H1 (cell line): ENCODE results near the gene CTXN2. TPM values are rescaled to one million over a fixed set of nuclear protein-coding genes. Genes with fewer than 3 reads are reported as not detected.

Source experiments
- CTCF ChIA-PET: fragments of 300-600 bp; sonication (Branson Sonifier 250); formaldehyde crosslinking; loops from one replicate; lab custom pipeline; 2021; ENCODE audit not compliant: partially characterized antibody; lab: Charles Lee
- POLR2A ChIA-PET: fragments of 300-600 bp; sonication (Branson Sonifier 250); formaldehyde crosslinking; loops from one replicate; lab custom pipeline; 2021; ENCODE audit warnings: inconsistent platforms; ENCODE audit not compliant: partially characterized antibody; lab: Charles Lee
- DNase-seq, 2 experiments: peaks; one replicate each; pipeline versions ENCODE4 v3.0.0 to v3.0.0-alpha.2; 2010 to 2022; ENCODE audit warnings: low spot score in 2 of 2, low read depth in 1 of 2, mixed read lengths in 1 of 2
- FAIRE-seq: peaks from 2 replicates; lab custom pipeline; 2011; peaks lifted over from hg19 to GRCh38; lab: Jason Lieb, UNC
- H2AFZ ChIP-seq: 2 replicates; pipeline ENCODE4 v1.8.1; 2012; ENCODE audit warnings: low read length, inconsistent platforms
- H2AK5ac ChIP-seq: 2 replicates; pipeline ENCODE4 v1.6.1; 2013; ENCODE audit warnings: low read depth, low read length
- H2BK120ac ChIP-seq: replicated peaks from 2 replicates; pipeline ENCODE3; 2013; ENCODE audit warnings: low read depth, low read length, inconsistent platforms
- H2BK12ac ChIP-seq: 2 replicates; pipeline ENCODE4 v1.6.1; 2013; ENCODE audit warnings: low read depth, low read length
- H2BK15ac ChIP-seq: 2 replicates; pipeline ENCODE4 v1.6.1; 2013; ENCODE audit warnings: low read length
- H2BK20ac ChIP-seq: 2 replicates; pipeline ENCODE4 v1.6.1; 2013; ENCODE audit warnings: low read length
- H2BK5ac ChIP-seq: 2 replicates; pipeline ENCODE4 v1.6.1; 2013; ENCODE audit warnings: low read depth, low read length
- H3K14ac ChIP-seq: 2 replicates; pipeline ENCODE4 v1.6.1; 2013; ENCODE audit warnings: inconsistent platforms; ENCODE audit not compliant: insufficient read length
- H3K18ac ChIP-seq: 2 replicates; pipeline ENCODE4 v1.6.1; 2013; ENCODE audit warnings: low read length; ENCODE audit errors: extremely low read depth
- H3K23ac ChIP-seq: 2 replicates; pipeline ENCODE4 v1.6.1; 2013; ENCODE audit warnings: inconsistent platforms; ENCODE audit not compliant: insufficient read length
- H3K23me2 ChIP-seq: 2 replicates; pipeline ENCODE4 v1.6.1; 2013; ENCODE audit warnings: low read depth, low read length
- H3K27ac ChIP-seq: 2 replicates; pipeline ENCODE4 v1.6.1; 2011; ENCODE audit warnings: low read depth, low read length, inconsistent platforms
- H3K27me3 ChIP-seq, 4 experiments: replicated peaks in 1 of 4; 1 replicate in 1 of 4; 2 replicates in 3 of 4; pipeline versions ENCODE4 v1.6.1 to v1.8.1; 2011 to 2013; ENCODE audit warnings: low read length in 3 of 4, mild to moderate bottlenecking in 3 of 4, inconsistent platforms in 2 of 4, mixed read lengths in 2 of 4, moderate library complexity in 1 of 4; ENCODE audit not compliant: control insufficient read depth in 3 of 4, insufficient read depth in 3 of 4; ENCODE audit errors: extremely low read depth in 1 of 4
- H3K36me3 ChIP-seq, 4 experiments: 2 replicates each; pipeline versions ENCODE4 v1.6.1 to v1.8.1; 2011 to 2013; ENCODE audit warnings: mild to moderate bottlenecking in 4 of 4, low read length in 3 of 4, moderate library complexity in 2 of 4, control low read depth in 1 of 4, inconsistent platforms in 1 of 4; ENCODE audit not compliant: insufficient read depth in 4 of 4, control insufficient read depth in 2 of 4
- H3K4ac ChIP-seq: replicated peaks from 2 replicates; pipeline ENCODE3; 2013; ENCODE audit warnings: low read length, low read depth, mixed read lengths, inconsistent platforms; ENCODE audit not compliant: insufficient read length
- H3K4me1 ChIP-seq, 4 experiments: replicated peaks in 1 of 4; 1 replicate in 1 of 4; 2 replicates in 3 of 4; pipeline versions ENCODE4 v1.6.1 to v1.8.1; 2011 to 2013; ENCODE audit warnings: low read length in 3 of 4, inconsistent platforms in 2 of 4, mixed read lengths in 1 of 4; ENCODE audit not compliant: insufficient read depth in 4 of 4, control insufficient read depth in 3 of 4
- H3K4me2 ChIP-seq, 2 experiments: 2 replicates each; pipeline versions ENCODE4 v1.6.1 to v1.8.1; 2011 to 2013; ENCODE audit warnings: low read depth in 2 of 2, low read length in 2 of 2, control low read depth in 1 of 2, inconsistent platforms in 1 of 2, mild to moderate bottlenecking in 1 of 2; ENCODE audit not compliant: insufficient read depth in 1 of 2
- H3K4me3 ChIP-seq, 4 experiments: fragments of 200-600, 300-600 bp in 1 of 4; sonication (generic), shearing (Covaris generic), sonication (Bioruptor Twin) in 1 of 4; 2 replicates each; pipeline versions ENCODE4 v1.5.1 to v1.8.1; 2011 to 2016; ENCODE audit warnings: low read length in 4 of 4, low read depth in 3 of 4, control low read depth in 2 of 4, inconsistent platforms in 2 of 4, mild to moderate bottlenecking in 2 of 4, mixed read lengths in 1 of 4, moderate library complexity in 1 of 4; ENCODE audit not compliant: insufficient read depth in 2 of 4; ENCODE audit errors: extremely low read depth in 1 of 4
- H3K56ac ChIP-seq: replicated peaks from 2 replicates; pipeline ENCODE3; 2013; ENCODE audit warnings: low read depth, mild to moderate bottlenecking, mixed read lengths, low read length, inconsistent platforms; ENCODE audit not compliant: insufficient read length
- H3K79me1 ChIP-seq: 2 replicates; pipeline ENCODE4 v1.6.1; 2013; ENCODE audit warnings: low read depth, low read length, control low read depth
- H3K79me2 ChIP-seq, 2 experiments: 2 replicates each; pipeline versions ENCODE4 v1.6.1 to v1.8.1; 2012 to 2013; ENCODE audit warnings: low read length in 2 of 2, mild to moderate bottlenecking in 2 of 2, inconsistent platforms in 1 of 2; ENCODE audit not compliant: insufficient read depth in 2 of 2, control insufficient read depth in 1 of 2
- H3K9ac ChIP-seq, 4 experiments: replicated peaks in 1 of 4; 1 replicate in 1 of 4; 2 replicates in 3 of 4; pipeline versions ENCODE4 v1.6.1 to v1.8.1; 2011 to 2013; ENCODE audit warnings: low read depth in 3 of 4, low read length in 3 of 4, control low read depth in 2 of 4, mild to moderate bottlenecking in 2 of 4, moderate library complexity in 2 of 4, inconsistent platforms in 1 of 4; ENCODE audit errors: extremely low read depth in 1 of 4
- H3K9me3 ChIP-seq, 2 experiments: 2 replicates each; pipeline versions ENCODE4 v1.6.1 to v1.8.1; 2012 to 2013; ENCODE audit warnings: mild to moderate bottlenecking in 2 of 2, moderate library complexity in 2 of 2, control low read depth in 1 of 2, inconsistent platforms in 1 of 2, low read depth in 1 of 2, low read length in 1 of 2, mixed read lengths in 1 of 2; ENCODE audit not compliant: insufficient read depth in 2 of 2
- H4K20me1 ChIP-seq, 2 experiments: replicated peaks in 1 of 2; 2 replicates each; pipeline versions ENCODE3 to v1.8.1; 2011 to 2013; ENCODE audit warnings: inconsistent platforms in 2 of 2, low read length in 2 of 2, mild to moderate bottlenecking in 1 of 2; ENCODE audit not compliant: insufficient read depth in 2 of 2, control insufficient read depth in 1 of 2
- H4K5ac ChIP-seq: 2 replicates; pipeline ENCODE4 v1.6.1; 2013; ENCODE audit warnings: low read length, low read depth, mixed read lengths, inconsistent platforms; ENCODE audit not compliant: insufficient read length
- H4K8ac ChIP-seq: 2 replicates; pipeline ENCODE4 v1.8.0; 2013; ENCODE audit warnings: mild to moderate bottlenecking, moderate library complexity, low read length, inconsistent platforms; ENCODE audit not compliant: insufficient read depth; ENCODE audit errors: extremely low read depth
- H4K91ac ChIP-seq: replicated peaks from 2 replicates; pipeline ENCODE3; 2013; ENCODE audit warnings: low read length, mixed read lengths, inconsistent platforms; ENCODE audit not compliant: insufficient read length
- EGR1 ChIP-seq: IDR thresholded peaks from 2 replicates; pipeline ENCODE4 v1.6.1; 2011; ENCODE audit warnings: low read depth, low read length, borderline replicate concordance
- EP300 ChIP-seq, 2 experiments: IDR thresholded peaks; 1 replicate in 1 of 2; 2 replicates in 1 of 2; pipeline ENCODE4 v1.6.1; 2011 to 2012; ENCODE audit warnings: low read depth in 2 of 2, low read length in 2 of 2, mild to moderate bottlenecking in 2 of 2, borderline replicate concordance in 1 of 2, inconsistent platforms in 1 of 2, moderate library complexity in 1 of 2
- POLR2AphosphoS5 ChIP-seq: IDR thresholded peaks from 2 replicates; pipeline ENCODE4 v1.6.1; 2011; ENCODE audit warnings: low read depth, low read length
- RXRA ChIP-seq: IDR thresholded peaks from 2 replicates; pipeline ENCODE4 v1.6.1; 2011; ENCODE audit warnings: low read depth, mild to moderate bottlenecking, low read length, moderate library complexity; ENCODE audit not compliant: insufficient read depth
- TCF12 ChIP-seq: IDR thresholded peaks from 2 replicates; pipeline ENCODE4 v1.6.1; 2011; ENCODE audit warnings: low read depth, mild to moderate bottlenecking, low read length
- WGBS, 2 experiments: shearing (Covaris generic) in 1 of 2; methylation state at CpG; one replicate each; pipeline versions ENCODE4 v1.1.6 to v1.1.7; 2013 to 2015; ENCODE audit warnings: low lambda C conversion rate in 2 of 2, mixed read lengths in 2 of 2, inconsistent platforms in 1 of 2, low coverage in 1 of 2, missing lambda C conversion rate in 1 of 2; ENCODE audit not compliant: insufficient replicate concordance in 2 of 2, insufficient coverage in 1 of 2, insufficient read length in 1 of 2; ENCODE audit errors: extremely low coverage in 1 of 2, missing lambda C conversion rate in 1 of 2; 5-methylcytosine and 5-hydroxymethylcytosine counted together
- polyA plus RNA-seq, 7 experiments: library from polyadenylated mRNA; depleted of rRNA in 3 of 7; stranded (reverse) in 5 of 7; unstranded in 2 of 7; fragments of >200 nt in 5 of 7; fragments of 200-250 nt in 2 of 7; gene quantifications; 1 replicate in 5 of 7; 2 replicates in 1 of 7; 4 replicates in 1 of 7; pipeline versions ENCODE4 v1.2.1 to v1.2.3, GENCODE V29; 2011 to 2013; ENCODE audit warnings: missing spikeins in 2 of 7, mixed read lengths in 2 of 7
- total RNA-seq: library from RNA; stranded (reverse); fragmentation: NEBNext Ultra II Directional; extraction: Animal tissue kit (Norgen Biotek cat#: 25700); gene quantifications from 2 replicates; pipeline ENCODE4 v1.2.1, GENCODE V29; 2021

Gene CTXN2
- total and polyA plus RNA-seq, 2 of the 8 experiments (the other 6 are each of a cell fraction or from before 2014, with no cell fraction given) = 0.08 TPM; not detected in 1

- Histone ChIP-seq H2BK15ac (no peak overlapping the region), H3K18ac (no peak overlapping the region), H3K27me3 (peaks cover 0 to 1% (median 0%) of the 10 kb centered on the region in 4 experiments; a peak in 1 of 7 replicates), H3K79me1 (no peaks in the 10 kb centered on the region), H2BK12ac (no peak overlapping the region), H2BK20ac (no peak overlapping the region), H3K79me2 (no peaks in the 10 kb centered on the region), H2BK120ac (no peak overlapping the region), H3K27ac (no peak overlapping the region), H3K14ac (no peak overlapping the region), H4K5ac (no peak overlapping the region), H2AFZ (no peak overlapping the region), H3K36me3 (no peaks in the 10 kb centered on the region), H3K4ac (no peak overlapping the region), H3K4me2 (no peak overlapping the region), H4K91ac (no peak overlapping the region), H3K4me1 (no peaks in the 10 kb centered on the region; a peak in 1 of 7 replicates), H3K56ac (no peak overlapping the region), H2AK5ac (no peak overlapping the region), H3K23ac (no peak overlapping the region)
- 89% methylated on average over 1 of the region's 1 CpG; no CpG with 5 or more reads in 1 of the 2 experiments for WGBS, 2 experiments
- DNase-seq (no peak), FAIRE-seq (no peak)
- POLR2A ChIA-PET = interaction anchor here (1.5 to 2.1 kb wide), 2 partner anchors 8 to 24 kb away, joined by 3 to 13 read pairs; partner anchors contain the start of gene MYEF2
- TF ChIP-seq TCF12 (0 out of 2 replicates have a peak, but pooled peaks have one; percentile 53), EP300 (IDR thresholded peaks at IDR 0.05; ENCODE audit: borderline replicate concordance in 1 of 2, low read depth in 2 of 2, low read length in 2 of 2) (peak in 1 of 2 experiments; percentile 32; a peak in 1 of 3 replicates), RXRA (no peak), POLR2AphosphoS5 (0 out of 2 replicates have a peak, but pooled peaks have one; percentile 22), EGR1 (no peak)
- TF ChIP-seq, all 59 proteins: peak for 3
- Histone ChIP-seq H3K4me3 (no peak overlapping the region), H4K20me1 (no peaks in the 10 kb centered on the region), H3K23me2 (no peaks in the 10 kb centered on the region), H4K8ac (no peak overlapping the region), H2BK5ac (no peak overlapping the region), H3K9me3 (no peaks in the 10 kb centered on the region), H3K9ac (no peak overlapping the region)
- CTCF ChIA-PET = interaction anchor here (0.6 kb wide), 1 partner anchor 296 kb away, joined by 3 read pairs; no protein-coding TSS in a partner anchor
These were observed 10.6 kb downstream of the CTXN2 start for GRCh38 chr15:48202068-48202467.
